ENCODE results near the gene C1QTNF9. TPM values are rescaled to one million over a fixed set of nuclear protein-coding genes. Genes with fewer than 3 reads are reported as not detected.

C1QTNF9 gene
- total RNA-seq, 1 experiment from 2014 or later, result not detected

DNA sequence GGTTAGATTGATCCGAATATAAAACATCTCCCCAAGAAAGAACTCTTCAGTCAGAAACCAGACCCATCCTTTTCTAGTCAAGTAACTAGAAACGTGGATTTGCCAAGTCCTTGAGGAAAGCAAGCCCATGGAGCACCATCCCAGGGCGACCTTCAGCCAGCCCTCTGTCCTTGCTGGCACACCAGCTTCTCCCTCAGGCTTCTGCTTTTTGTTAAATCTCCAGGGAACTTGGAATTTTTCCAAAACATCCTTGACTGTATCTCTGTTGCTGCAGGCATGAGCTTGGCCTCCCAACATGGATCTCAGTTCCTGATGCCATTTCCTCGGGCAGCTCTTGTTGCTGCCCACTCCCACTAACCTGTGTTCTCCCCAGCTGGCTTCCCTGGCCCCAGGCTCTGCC is 27.1 kb upstream of the C1QTNF9 start:
- Histone ChIP-seq H3K4me3 (ENCODE audit: low read depth in 2 of 2, low read length in 2 of 2) (no peak overlapping the region), H3K4me1 (ENCODE audit: control insufficient read depth, insufficient read depth, low read length) (no peaks in the 10 kb centered on the region), H3K36me3 (ENCODE audit: control insufficient read depth, insufficient read depth, low read length) (no peaks in the 10 kb centered on the region), H3K27ac (ENCODE audit: low read length) (no peak overlapping the region), H3K9me3 (ENCODE audit: control insufficient read depth, insufficient read depth, low read depth, low read length) (no peaks in the 10 kb centered on the region), H3K27me3 (ENCODE audit: control insufficient read depth, insufficient read depth, low read length) (no peaks in the 10 kb centered on the region)
- intact Hi-C loops (cut with micrococcal nuclease; ENCODE audit: unreplicated experiment), result no loop called here
- DNase-seq (ENCODE audit: low read depth, low spot score) (no peak), ATAC-seq (no peak)
- no TSS peak for BruUV-seq (replicated peaks)
- CTCF ChIA-PET, result no interaction called here
- in situ Hi-C loops (cut with HindIII; ENCODE audit: low pct_unique_long_range_greater_than_20kb, low sequenced_read_pairs), result no loop called here
- POLR2A ChIA-PET, result no interaction called here
- TF ChIP-seq POLR2AphosphoS5 (IDR thresholded peaks at IDR 0.05; ENCODE audit: low read depth, low read length), result no peak
- TF ChIP-seq, protein P1, sequence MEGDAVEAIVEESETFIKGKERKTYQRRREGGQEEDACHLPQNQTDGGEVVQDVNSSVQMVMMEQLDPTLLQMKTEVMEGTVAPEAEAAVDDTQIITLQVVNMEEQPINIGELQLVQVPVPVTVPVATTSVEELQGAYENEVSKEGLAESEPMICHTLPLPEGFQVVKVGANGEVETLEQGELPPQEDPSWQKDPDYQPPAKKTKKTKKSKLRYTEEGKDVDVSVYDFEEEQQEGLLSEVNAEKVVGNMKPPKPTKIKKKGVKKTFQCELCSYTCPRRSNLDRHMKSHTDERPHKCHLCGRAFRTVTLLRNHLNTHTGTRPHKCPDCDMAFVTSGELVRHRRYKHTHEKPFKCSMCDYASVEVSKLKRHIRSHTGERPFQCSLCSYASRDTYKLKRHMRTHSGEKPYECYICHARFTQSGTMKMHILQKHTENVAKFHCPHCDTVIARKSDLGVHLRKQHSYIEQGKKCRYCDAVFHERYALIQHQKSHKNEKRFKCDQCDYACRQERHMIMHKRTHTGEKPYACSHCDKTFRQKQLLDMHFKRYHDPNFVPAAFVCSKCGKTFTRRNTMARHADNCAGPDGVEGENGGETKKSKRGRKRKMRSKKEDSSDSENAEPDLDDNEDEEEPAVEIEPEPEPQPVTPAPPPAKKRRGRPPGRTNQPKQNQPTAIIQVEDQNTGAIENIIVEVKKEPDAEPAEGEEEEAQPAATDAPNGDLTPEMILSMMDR (IDR thresholded peaks at IDR 0.05), result no peak
- no peak for TF ChIP-seq SIN3A (IDR thresholded peaks at IDR 0.05; ENCODE audit: borderline replicate concordance, insufficient read depth, low read depth, low read length)
- no peak for TF ChIP-seq TCF7L2 (IDR thresholded peaks at IDR 0.05; ENCODE audit: low read depth, low read length)
- TF ChIP-seq, protein P2, sequence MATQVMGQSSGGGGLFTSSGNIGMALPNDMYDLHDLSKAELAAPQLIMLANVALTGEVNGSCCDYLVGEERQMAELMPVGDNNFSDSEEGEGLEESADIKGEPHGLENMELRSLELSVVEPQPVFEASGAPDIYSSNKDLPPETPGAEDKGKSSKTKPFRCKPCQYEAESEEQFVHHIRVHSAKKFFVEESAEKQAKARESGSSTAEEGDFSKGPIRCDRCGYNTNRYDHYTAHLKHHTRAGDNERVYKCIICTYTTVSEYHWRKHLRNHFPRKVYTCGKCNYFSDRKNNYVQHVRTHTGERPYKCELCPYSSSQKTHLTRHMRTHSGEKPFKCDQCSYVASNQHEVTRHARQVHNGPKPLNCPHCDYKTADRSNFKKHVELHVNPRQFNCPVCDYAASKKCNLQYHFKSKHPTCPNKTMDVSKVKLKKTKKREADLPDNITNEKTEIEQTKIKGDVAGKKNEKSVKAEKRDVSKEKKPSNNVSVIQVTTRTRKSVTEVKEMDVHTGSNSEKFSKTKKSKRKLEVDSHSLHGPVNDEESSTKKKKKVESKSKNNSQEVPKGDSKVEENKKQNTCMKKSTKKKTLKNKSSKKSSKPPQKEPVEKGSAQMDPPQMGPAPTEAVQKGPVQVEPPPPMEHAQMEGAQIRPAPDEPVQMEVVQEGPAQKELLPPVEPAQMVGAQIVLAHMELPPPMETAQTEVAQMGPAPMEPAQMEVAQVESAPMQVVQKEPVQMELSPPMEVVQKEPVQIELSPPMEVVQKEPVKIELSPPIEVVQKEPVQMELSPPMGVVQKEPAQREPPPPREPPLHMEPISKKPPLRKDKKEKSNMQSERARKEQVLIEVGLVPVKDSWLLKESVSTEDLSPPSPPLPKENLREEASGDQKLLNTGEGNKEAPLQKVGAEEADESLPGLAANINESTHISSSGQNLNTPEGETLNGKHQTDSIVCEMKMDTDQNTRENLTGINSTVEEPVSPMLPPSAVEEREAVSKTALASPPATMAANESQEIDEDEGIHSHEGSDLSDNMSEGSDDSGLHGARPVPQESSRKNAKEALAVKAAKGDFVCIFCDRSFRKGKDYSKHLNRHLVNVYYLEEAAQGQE (IDR thresholded peaks at IDR 0.05; ENCODE audit: insufficient read depth in 1 of 2, low read depth in 2 of 2, low read length in 1 of 2), result no peak

DNA sequence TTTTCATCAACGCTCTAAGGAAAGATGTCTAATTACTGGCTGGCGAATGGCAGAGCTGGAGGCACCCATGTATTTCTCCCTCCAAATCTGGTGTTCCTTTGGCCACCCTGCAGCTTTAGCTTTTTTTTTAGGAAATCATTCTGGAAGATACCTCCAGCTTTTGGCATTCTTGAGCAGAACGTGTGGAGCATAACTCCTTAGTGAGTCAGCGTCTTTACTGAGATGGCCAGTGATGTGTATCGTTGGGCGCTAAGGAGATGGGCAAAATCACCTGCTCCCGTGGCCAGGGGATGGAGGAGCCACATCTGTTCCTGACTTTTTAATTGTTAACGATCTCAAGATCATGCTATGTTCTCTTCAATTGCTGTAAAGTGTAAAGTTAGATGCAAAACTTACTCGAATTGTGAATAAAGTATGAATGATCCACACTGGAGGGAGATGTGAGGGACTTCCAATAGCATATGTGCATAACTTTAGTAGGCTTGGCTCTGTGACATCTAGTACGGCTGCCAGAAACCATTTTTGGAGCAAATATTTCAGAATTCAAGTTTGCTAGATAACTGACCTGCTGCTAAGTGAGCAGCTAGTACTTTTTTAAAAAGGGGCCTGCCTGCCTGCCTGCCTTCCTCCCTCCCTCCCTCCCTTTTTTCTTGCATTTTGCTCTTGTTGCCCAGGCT is 24.4 kb upstream of the C1QTNF9 start:
- no peak for ATAC-seq
- Histone ChIP-seq H3K4me3 (ENCODE audit: low read depth in 2 of 2, low read length in 2 of 2) (no peak overlapping the region), H3K36me3 (ENCODE audit: control insufficient read depth, insufficient read depth, low read length) (no peaks in the 10 kb centered on the region), H3K27ac (ENCODE audit: low read length) (no peak overlapping the region), H3K4me1 (ENCODE audit: control insufficient read depth, insufficient read depth, low read length) (no peaks in the 10 kb centered on the region), H3K9me3 (ENCODE audit: control insufficient read depth, insufficient read depth, low read depth, low read length) (no peaks in the 10 kb centered on the region), H3K27me3 (ENCODE audit: control insufficient read depth, insufficient read depth, low read length) (no peaks in the 10 kb centered on the region)
- DNase-seq (ENCODE audit: low read depth, low spot score), result no peak
- CTCF ChIA-PET, result no interaction called here
- no TSS peak for BruUV-seq (replicated peaks)
- intact Hi-C loops (cut with micrococcal nuclease; ENCODE audit: unreplicated experiment), result no loop called here
- POLR2A ChIA-PET, result no interaction called here
- in situ Hi-C loops (cut with HindIII; ENCODE audit: low pct_unique_long_range_greater_than_20kb, low sequenced_read_pairs), result no loop called here
- TF ChIP-seq POLR2AphosphoS5 (IDR thresholded peaks at IDR 0.05; ENCODE audit: low read depth, low read length), result no peak
- TF ChIP-seq, protein P1 (IDR thresholded peaks at IDR 0.05), result no peak
- TF ChIP-seq SIN3A (IDR thresholded peaks at IDR 0.05; ENCODE audit: borderline replicate concordance, insufficient read depth, low read depth, low read length), result no peak
- TF ChIP-seq, protein P2 (IDR thresholded peaks at IDR 0.05; ENCODE audit: insufficient read depth in 1 of 2, low read depth in 2 of 2, low read length in 1 of 2), result no peak
- TF ChIP-seq TCF7L2 (IDR thresholded peaks at IDR 0.05; ENCODE audit: low read depth, low read length), result no peak

All from Panc1 (cell line).